Kidney glomerular epithelial cell (primary cell): ENCODE results near the gene CNPPD1.
"Not testable (repeated sequence)": the region's sequence is repeated elsewhere in the genome, so short reads cannot be mapped to it uniquely, and the experiment has no call there.

Experiments used
- DNase-seq: peaks from one replicate; lab custom pipeline; 2025; lab: John Stamatoyannopoulos, UW

CNPPD1 gene

GRCh38 chr2:219207884-219208740 lies 31.4 kb upstream of the CNPPD1 start:
- peak; percentile 3 for DNase-seq

GRCh38 chr2:219207134-219207883 lies 30.6 kb upstream of the CNPPD1 start:
- no peak for DNase-seq

- DNase-seq = peak; percentile 89
Measured at GRCh38 chr2:219206328-219207133, 29.8 kb upstream of the CNPPD1 start, which contains the start of gene ZFAND2B. ZFAND2B (plus strand) TSS chr2:219206782; CDS start chr2:219206988, 206 bp downstream.

GRCh38 chr2:219205981-219206327 lies 29.2 kb upstream of the CNPPD1 start:
- no peak for DNase-seq

GRCh38 chr2:219205165-219205538 lies 28.4 kb upstream of the CNPPD1 start:
- DNase-seq = no peak

GRCh38 chr2:219204425-219205164 lies 27.9 kb upstream of the CNPPD1 start:
- DNase-seq = no peak

GRCh38 chr2:219201331-219201730 lies 24.6 kb upstream of the CNPPD1 start:
- not testable (repeated sequence) for DNase-seq

- DNase-seq = not testable (repeated sequence)
Measured at GRCh38 chr2:219200502-219201326, 24.0 kb upstream of the CNPPD1 start.

GRCh38 chr2:219199470-219200211 lies 22.9 kb upstream of the CNPPD1 start:
- DNase-seq = no peak

- no peak for DNase-seq
Measured at GRCh38 chr2:219198974-219199373, 22.2 kb upstream of the CNPPD1 start.

GRCh38 chr2:219197388-219197787 lies 20.7 kb upstream of the CNPPD1 start:
- DNase-seq = no peak

GRCh38 chr2:219186754-219187456 lies 10.2 kb upstream of the CNPPD1 start:
- DNase-seq = no peak

GRCh38 chr2:219184121-219184520 lies 7.4 kb upstream of the CNPPD1 start:
- DNase-seq = no peak

- no peak for DNase-seq
Measured at GRCh38 chr2:219183151-219183772, 6.5 kb upstream of the CNPPD1 start.

- no peak for DNase-seq
Measured at GRCh38 chr2:219182331-219183150, 5.8 kb upstream of the CNPPD1 start.

GRCh38 chr2:219181531-219181930 lies 4.8 kb upstream of the CNPPD1 start:
- DNase-seq = no peak

GRCh38 chr2:219180961-219181360 lies 4.2 kb upstream of the CNPPD1 start:
- no peak for DNase-seq
